Kidney (tissue), 14 donors: ENCODE measurements around the gene EXOSC1. TPM values are rescaled to one million over a fixed set of nuclear protein-coding genes. Genes with fewer than 3 reads are reported as not detected.
A peak's percentile ranks its signal among the peaks of the same experiment; 100 is the strongest.

Source experiments
- DNase-seq, 5 donors: peaks; one replicate each; pipeline ENCODE4 v3.0.0-alpha.2; 2013 to 2020
- FAIRE-seq: peaks from 2 replicates; lab custom pipeline; 2012; peaks lifted over from hg19 to GRCh38; lab: Jason Lieb, UNC
- H3K27ac ChIP-seq, 2 donors: one replicate each; pipeline ENCODE4 v1.7.0; 2013; ENCODE audit warnings: low read depth in 2 of 2, low read length in 2 of 2, inconsistent platforms in 1 of 2
- H3K27me3 ChIP-seq: one replicate; pipeline ENCODE4 v1.7.1; 2013; ENCODE audit warnings: low read length, inconsistent platforms; ENCODE audit not compliant: control insufficient read depth, insufficient read depth
- H3K36me3 ChIP-seq, 3 donors: one replicate each; pipeline versions ENCODE4 v1.7.0 to v1.7.1; 2013; ENCODE audit warnings: low read length in 3 of 3, control low read depth in 1 of 3, inconsistent platforms in 1 of 3; ENCODE audit not compliant: insufficient read depth in 3 of 3, control insufficient read depth in 2 of 3
- H3K4me1 ChIP-seq, 3 donors: one replicate each; pipeline versions ENCODE4 v1.7.0 to v1.7.1; 2013; ENCODE audit warnings: low read length in 3 of 3, inconsistent platforms in 1 of 3, low read depth in 1 of 3; ENCODE audit not compliant: control insufficient read depth in 2 of 3, insufficient read depth in 2 of 3
- H3K4me3 ChIP-seq, 3 donors: one replicate each; pipeline versions ENCODE4 v1.7.0 to v1.8.1; 2013; ENCODE audit warnings: low read length in 3 of 3, control low read depth in 1 of 3, inconsistent platforms in 1 of 3
- H3K9ac ChIP-seq, 3 donors: one replicate each; pipeline versions ENCODE4 v1.7.0 to v1.7.1; 2013; ENCODE audit warnings: low read length in 3 of 3, control low read depth in 1 of 3, inconsistent platforms in 1 of 3
- H3K9me3 ChIP-seq, 3 donors: one replicate each; pipeline versions ENCODE4 v1.7.0 to v1.7.1; 2013; ENCODE audit warnings: low read length in 3 of 3, control low read depth in 1 of 3, inconsistent platforms in 1 of 3; ENCODE audit not compliant: control insufficient read depth in 2 of 3, insufficient read depth in 1 of 3
- CTCF ChIP-seq: IDR thresholded peaks from 3 replicates; pipeline ENCODE4 v1.5.1; 2012; ENCODE audit warnings: mild to moderate bottlenecking, moderate library complexity, borderline replicate concordance; ENCODE audit not compliant: insufficient read depth; ENCODE audit errors: extremely low read depth
- intact Hi-C: fragments of 100-400 bp; cut with DNase I; formaldehyde crosslinking; loops from one replicate; pipeline ENCODE4 v1.11.1; 2022
- polyA plus RNA-seq: library from polyadenylated mRNA; stranded (reverse); fragments of 350-450 nt; fragmentation: Illumina TruSeq; extraction: RNeasy Lipid Tissue Mini Kit (QIAGEN cat#74804); gene quantifications from one replicate; pipeline ENCODE4 v1.2.3, GENCODE V29; 2014; ENCODE audit warnings: low read depth, low replicate concordance; ENCODE audit not compliant: insufficient read depth
- total RNA-seq: library from RNA; stranded (reverse); fragmentation: NEBNext Ultra II Directional; extraction: Animal tissue kit (Norgen Biotek cat#: 25700); gene quantifications from one replicate; pipeline ENCODE4 v1.2.1, GENCODE V29; 2021
- donor health status: control.
- donor health status: control.
- donor health status: control.
- donor health status: control.
- donor health status: control.
- donor health status: DM: yes; HTN: yes; CAD: no.
- donor health status: Normal renal cell carcinoma (clear cell type).

The EXOSC1 gene
- total and polyA plus RNA-seq, 2 donors from 2014 or later = 28.8 to 40.9 TPM

- peak in 1 of 5 donors; percentile 29 for DNase-seq
- Histone ChIP-seq H3K9me3 (no peaks in the 10 kb centered on the region), H3K27me3 (no peaks in the 10 kb centered on the region), H3K27ac (no peak overlapping the region), H3K36me3 (peaks cover 5 to 26% (median 14%) of the 10 kb centered on the region in 3 donors), H3K4me1 (peaks cover 0 to 4% (median 3%) of the 10 kb centered on the region in 3 donors), H3K9ac (no peak overlapping the region), H3K4me3 (no peak overlapping the region)
- no peak for FAIRE-seq
- intact Hi-C loops = no loop called here
- no peak for TF ChIP-seq CTCF
These were observed 8.7 kb upstream of the EXOSC1 start for GRCh38 chr10:97454330-97455036.

- no peak for FAIRE-seq
- no peak overlapping the region for H3K27ac ChIP-seq
These were observed 6.5 kb upstream of the EXOSC1 start for GRCh38 chr10:97452352-97452751.

DNA sequence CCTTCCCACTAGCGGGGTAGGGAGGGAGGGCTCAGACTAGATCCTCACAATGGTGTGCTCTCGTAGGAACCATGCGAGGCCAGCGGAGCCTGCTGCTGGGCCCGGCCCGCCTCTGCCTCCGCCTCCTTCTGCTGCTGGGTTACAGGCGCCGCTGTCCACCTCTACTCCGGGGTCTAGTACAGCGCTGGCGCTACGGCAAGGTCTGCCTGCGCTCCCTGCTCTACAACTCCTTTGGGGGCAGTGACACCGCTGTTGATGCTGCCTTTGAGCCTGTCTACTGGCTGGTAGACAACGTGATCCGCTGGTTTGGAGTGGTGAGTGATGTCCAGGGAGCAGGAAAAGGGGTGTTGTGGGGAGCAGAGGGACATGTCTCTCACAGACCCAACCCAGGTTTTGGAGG is 5.8 kb upstream of the EXOSC1 start:
- FAIRE-seq (no peak), DNase-seq (no peak)
- intact Hi-C loops = no loop called here

More at GRCh38 chr10:97452352-97452751, 6.5 kb upstream of the EXOSC1 start:
- no peak overlapping the region for H3K4me3 ChIP-seq
- no peak for TF ChIP-seq CTCF
- no peak for DNase-seq
- H3K4me1 ChIP-seq = peaks cover 0 to 8% (median 6%) of the 10 kb centered on the region in 3 donors
- H3K9ac ChIP-seq = no peak overlapping the region
- intact Hi-C loops = no loop called here
- no peaks in the 10 kb centered on the region for H3K9me3 ChIP-seq
- H3K27me3 ChIP-seq = no peaks in the 10 kb centered on the region
- H3K36me3 ChIP-seq = peaks cover 0 to 12% (median 2%) of the 10 kb centered on the region in 3 donors

More for the DNA sequence above, 5.8 kb upstream of the EXOSC1 start:
- TF ChIP-seq CTCF = no peak
- Histone ChIP-seq H3K9me3 (no peaks in the 10 kb centered on the region), H3K36me3 (peaks cover 0 to 10% (median 2%) of the 10 kb centered on the region in 3 donors), H3K27ac (no peak overlapping the region), H3K9ac (no peak overlapping the region), H3K4me3 (no peak overlapping the region), H3K4me1 (peaks cover 0 to 13% (median 12%) of the 10 kb centered on the region in 3 donors), H3K27me3 (no peaks in the 10 kb centered on the region)
